Activated naive CD4-positive, alpha-beta T cell treated with anti-CD3 and anti-CD28 coated beads, Interleukin-2, amount 50 U/mL, for 24 hours (primary cell): ENCODE data around the gene ST3GAL3.
A peak's percentile ranks its signal among the peaks of the same experiment; 100 is the strongest.

ENCODE experiments used
- H3K27ac Mint-ChIP-seq: one replicate; pipeline ENCODE4 v1.8.0; 2021; ENCODE audit warnings: mild to moderate bottlenecking, mixed read lengths
- H3K27me3 Mint-ChIP-seq: one replicate; pipeline ENCODE4 v1.8.0; 2021; ENCODE audit warnings: mixed read lengths
- H3K36me3 Mint-ChIP-seq: one replicate; pipeline ENCODE4 v1.8.0; 2021; ENCODE audit warnings: mixed read lengths
- H3K4me1 Mint-ChIP-seq: one replicate; pipeline ENCODE4 v1.8.0; 2021; ENCODE audit warnings: mixed read lengths
- H3K4me3 Mint-ChIP-seq: one replicate; pipeline ENCODE4 v1.8.0; 2021; ENCODE audit warnings: mild to moderate bottlenecking, mixed read lengths
- H3K9me3 Mint-ChIP-seq: one replicate; pipeline ENCODE4 v1.8.0; 2021; ENCODE audit warnings: mixed read lengths

Gene ST3GAL3, protein sequence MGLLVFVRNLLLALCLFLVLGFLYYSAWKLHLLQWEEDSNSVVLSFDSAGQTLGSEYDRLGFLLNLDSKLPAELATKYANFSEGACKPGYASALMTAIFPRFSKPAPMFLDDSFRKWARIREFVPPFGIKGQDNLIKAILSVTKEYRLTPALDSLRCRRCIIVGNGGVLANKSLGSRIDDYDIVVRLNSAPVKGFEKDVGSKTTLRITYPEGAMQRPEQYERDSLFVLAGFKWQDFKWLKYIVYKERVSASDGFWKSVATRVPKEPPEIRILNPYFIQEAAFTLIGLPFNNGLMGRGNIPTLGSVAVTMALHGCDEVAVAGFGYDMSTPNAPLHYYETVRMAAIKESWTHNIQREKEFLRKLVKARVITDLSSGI

DNA sequence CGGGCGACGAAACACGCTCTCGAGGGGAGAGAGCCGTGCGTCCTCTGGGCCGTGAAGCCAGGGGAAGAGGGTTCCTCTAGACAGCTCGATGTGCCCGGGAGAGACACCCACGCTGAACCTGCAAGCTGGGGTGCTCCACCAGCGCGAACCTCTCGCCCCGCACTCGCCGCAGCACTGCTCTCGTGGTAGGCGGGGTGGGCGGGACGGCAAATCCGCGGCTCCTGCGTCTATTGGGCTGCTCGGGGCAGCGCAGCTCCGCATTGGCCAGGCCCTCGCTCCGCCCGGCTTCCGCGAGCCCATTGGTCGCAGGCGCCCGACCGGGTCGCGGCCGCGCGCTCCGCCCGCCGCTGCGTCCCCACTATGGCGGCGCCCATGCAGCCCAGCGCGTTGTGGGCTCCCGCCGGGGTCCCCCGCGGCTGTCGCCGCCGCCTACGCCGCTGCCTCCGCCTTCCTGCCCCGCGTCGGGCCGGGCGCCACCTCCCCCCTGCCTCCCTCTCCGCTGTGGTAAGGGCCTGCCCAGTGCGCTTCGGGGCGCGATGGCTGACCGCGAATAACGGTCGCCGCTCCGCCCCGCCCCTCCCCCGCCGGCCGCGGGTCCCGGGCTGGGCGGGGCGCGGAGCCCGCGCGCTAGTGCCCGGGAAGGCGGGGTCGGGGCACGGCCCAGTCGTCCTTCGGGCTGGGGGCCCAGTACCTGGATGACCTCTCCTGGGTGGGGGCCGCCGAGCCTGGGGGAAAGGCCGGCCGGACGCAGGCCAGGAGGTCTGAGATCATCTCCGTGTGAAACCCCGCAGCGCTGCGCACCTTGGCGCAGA lies at the start of gene ST3GAL3:
TSS of gene ST3GAL3 (plus strand) at position 347 of the 812 bp plus-strand sequence. CDS start 28,727 bp downstream, outside the sequence.
- Mint-ChIP-seq H3K4me3 (peak within 1 kb of the TSS; percentile 93), H3K27ac (peak within 1 kb of the TSS; percentile 85), H3K36me3 (peaks cover 9% of the 10 kb centered on the region), H3K4me1 (peaks cover 34% of the 10 kb centered on the region), H3K9me3 (no peaks in the 10 kb centered on the region), H3K27me3 (no peaks in the 10 kb centered on the region)

- no peak overlapping the region for H3K27ac Mint-ChIP-seq
- H3K4me3 Mint-ChIP-seq = no peak overlapping the region
- no peaks in the 10 kb centered on the region for H3K27me3 Mint-ChIP-seq
- peaks cover 11% of the 10 kb centered on the region for H3K4me1 Mint-ChIP-seq
- peaks cover 15% of the 10 kb centered on the region for H3K36me3 Mint-ChIP-seq
- H3K9me3 Mint-ChIP-seq = no peaks in the 10 kb centered on the region
Measured at GRCh38 chr1:43659212-43660166, 47.8 kb upstream of the ST3GAL3 start.

DNA sequence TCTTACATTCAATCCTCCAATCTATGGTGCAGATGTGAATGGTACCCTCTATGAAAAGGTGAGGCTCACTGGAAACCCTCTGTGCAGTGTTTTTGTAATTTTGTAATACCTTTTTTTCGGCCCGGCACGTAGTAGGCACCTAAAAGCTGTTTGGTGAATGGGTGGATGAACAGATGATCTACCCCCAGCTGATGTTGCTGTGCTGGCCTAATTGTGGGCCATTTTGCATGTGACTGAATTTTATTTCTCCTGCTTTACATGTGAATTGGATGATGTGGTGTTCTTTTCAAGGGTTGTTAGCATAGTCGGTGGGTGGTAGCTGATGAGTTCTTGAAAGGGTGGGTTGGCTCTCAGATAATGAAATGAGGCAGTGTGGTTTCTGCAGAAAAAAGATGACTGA lies 47.0 kb upstream of the ST3GAL3 start:
- H3K27ac Mint-ChIP-seq = no peak overlapping the region
- no peaks in the 10 kb centered on the region for H3K27me3 Mint-ChIP-seq
- peaks cover 13% of the 10 kb centered on the region for H3K4me1 Mint-ChIP-seq
- peaks cover 18% of the 10 kb centered on the region for H3K36me3 Mint-ChIP-seq
- no peak overlapping the region for H3K4me3 Mint-ChIP-seq
- H3K9me3 Mint-ChIP-seq = no peaks in the 10 kb centered on the region

DNA sequence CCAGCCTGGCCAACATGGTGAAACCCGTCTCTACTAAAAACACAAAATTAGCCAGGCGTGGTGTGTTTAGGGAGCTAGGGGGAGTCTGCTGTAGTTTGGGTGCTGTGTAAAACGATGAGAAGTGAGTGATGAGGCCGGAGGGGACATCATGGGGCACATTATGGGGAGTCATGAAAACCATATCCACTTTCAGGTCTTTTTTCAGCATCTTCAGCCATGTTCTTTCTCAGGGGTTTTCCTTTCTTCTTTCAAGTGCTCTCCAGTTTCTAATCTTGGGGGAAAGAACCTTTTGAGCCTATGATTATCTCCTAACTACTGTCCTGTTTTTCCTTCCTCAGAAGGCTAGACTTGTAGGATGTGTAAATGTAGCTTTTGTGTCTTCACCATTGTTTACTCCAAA lies 43.0 kb upstream of the ST3GAL3 start:
- Mint-ChIP-seq H3K27me3 (no peaks in the 10 kb centered on the region), H3K9me3 (no peaks in the 10 kb centered on the region), H3K4me3 (no peak overlapping the region), H3K4me1 (peaks cover 16% of the 10 kb centered on the region), H3K36me3 (peaks cover 29% of the 10 kb centered on the region), H3K27ac (no peak overlapping the region)

GRCh38 chr1:43666608-43667007 lies 40.7 kb upstream of the ST3GAL3 start:
- Mint-ChIP-seq H3K9me3 (no peaks in the 10 kb centered on the region), H3K27ac (no peak overlapping the region), H3K27me3 (no peaks in the 10 kb centered on the region), H3K4me1 (peaks cover 12% of the 10 kb centered on the region), H3K4me3 (no peak overlapping the region), H3K36me3 (peaks cover 26% of the 10 kb centered on the region)

DNA sequence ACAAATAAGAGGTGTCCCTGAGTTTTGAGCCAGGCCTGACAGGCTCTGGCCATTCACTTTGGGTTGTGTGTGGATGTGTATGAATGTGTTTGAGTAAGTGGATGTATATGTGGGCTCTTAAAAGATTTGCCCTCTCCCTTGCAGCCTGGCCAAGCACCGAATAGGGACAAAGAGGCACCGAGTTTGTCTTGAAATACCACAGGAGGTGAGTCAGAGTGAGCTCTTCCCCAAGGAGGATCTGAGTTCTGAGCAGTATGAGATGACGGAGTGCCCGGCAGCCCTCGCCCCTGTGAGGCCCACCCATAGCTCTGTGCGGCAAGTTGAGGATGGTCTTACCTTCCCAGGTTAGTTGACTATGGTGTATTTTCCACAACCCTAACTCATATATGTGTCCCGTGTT lies 38.4 kb upstream of the ST3GAL3 start:
- Mint-ChIP-seq H3K4me1 (peaks cover 8% of the 10 kb centered on the region), H3K27me3 (no peaks in the 10 kb centered on the region), H3K4me3 (no peak overlapping the region), H3K9me3 (no peaks in the 10 kb centered on the region), H3K36me3 (peaks cover 30% of the 10 kb centered on the region), H3K27ac (no peak overlapping the region)

GRCh38 chr1:43669878-43670277 lies 37.5 kb upstream of the ST3GAL3 start:
- peaks cover 26% of the 10 kb centered on the region for H3K36me3 Mint-ChIP-seq
- H3K27me3 Mint-ChIP-seq = no peaks in the 10 kb centered on the region
- peaks cover 4% of the 10 kb centered on the region for H3K4me1 Mint-ChIP-seq
- no peak overlapping the region for H3K27ac Mint-ChIP-seq
- no peaks in the 10 kb centered on the region for H3K9me3 Mint-ChIP-seq
- H3K4me3 Mint-ChIP-seq = no peak overlapping the region

- H3K9me3 Mint-ChIP-seq = no peaks in the 10 kb centered on the region
- no peak overlapping the region for H3K4me3 Mint-ChIP-seq
- H3K27ac Mint-ChIP-seq = no peak overlapping the region
- H3K27me3 Mint-ChIP-seq = no peaks in the 10 kb centered on the region
- H3K4me1 Mint-ChIP-seq = peaks cover 8% of the 10 kb centered on the region
- H3K36me3 Mint-ChIP-seq = peaks cover 29% of the 10 kb centered on the region
Measured at GRCh38 chr1:43671193-43671592, 36.1 kb upstream of the ST3GAL3 start.

- H3K9me3 Mint-ChIP-seq = no peaks in the 10 kb centered on the region
- H3K4me3 Mint-ChIP-seq = no peak overlapping the region
- no peak overlapping the region for H3K27ac Mint-ChIP-seq
- H3K27me3 Mint-ChIP-seq = no peaks in the 10 kb centered on the region
- peaks cover 29% of the 10 kb centered on the region for H3K36me3 Mint-ChIP-seq
- peaks cover 8% of the 10 kb centered on the region for H3K4me1 Mint-ChIP-seq
Measured at GRCh38 chr1:43671626-43672330, 35.6 kb upstream of the ST3GAL3 start.

GRCh38 chr1:43673261-43673660 lies 34.1 kb upstream of the ST3GAL3 start:
- no peaks in the 10 kb centered on the region for H3K27me3 Mint-ChIP-seq
- H3K36me3 Mint-ChIP-seq = peaks cover 26% of the 10 kb centered on the region
- no peak overlapping the region for H3K27ac Mint-ChIP-seq
- no peaks in the 10 kb centered on the region for H3K9me3 Mint-ChIP-seq
- H3K4me3 Mint-ChIP-seq = no peak overlapping the region
- H3K4me1 Mint-ChIP-seq = peaks cover 18% of the 10 kb centered on the region

- no peaks in the 10 kb centered on the region for H3K27me3 Mint-ChIP-seq
- H3K27ac Mint-ChIP-seq = no peak overlapping the region
- H3K4me1 Mint-ChIP-seq = peaks cover 15% of the 10 kb centered on the region
- peaks cover 10% of the 10 kb centered on the region for H3K36me3 Mint-ChIP-seq
- no peaks in the 10 kb centered on the region for H3K9me3 Mint-ChIP-seq
- H3K4me3 Mint-ChIP-seq = no peak overlapping the region
Measured at GRCh38 chr1:43678940-43679339, 28.4 kb upstream of the ST3GAL3 start.

DNA sequence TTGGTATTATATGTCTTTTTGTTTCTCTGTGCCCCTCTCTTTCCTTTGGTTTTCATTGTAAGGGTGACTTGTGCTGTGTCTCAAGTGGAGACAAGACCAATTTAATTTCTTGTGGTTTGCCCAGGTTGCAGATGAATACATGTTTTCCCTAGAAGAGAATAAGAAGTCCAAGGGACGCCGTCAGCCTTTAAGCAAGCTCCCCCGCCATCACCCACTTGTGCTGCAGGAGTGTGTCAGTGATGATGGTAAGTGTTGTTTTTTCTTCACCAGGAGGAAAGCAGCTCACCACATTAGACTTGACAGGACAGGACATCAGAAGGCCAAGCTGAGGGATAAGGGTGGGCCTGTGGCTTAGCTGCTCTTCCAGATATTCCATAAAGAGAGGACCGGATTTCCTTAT lies 23.8 kb upstream of the ST3GAL3 start:
- Mint-ChIP-seq H3K4me3 (no peak overlapping the region), H3K4me1 (no peaks in the 10 kb centered on the region), H3K36me3 (peaks cover 17% of the 10 kb centered on the region), H3K27me3 (no peaks in the 10 kb centered on the region), H3K27ac (no peak overlapping the region), H3K9me3 (no peaks in the 10 kb centered on the region)

DNA sequence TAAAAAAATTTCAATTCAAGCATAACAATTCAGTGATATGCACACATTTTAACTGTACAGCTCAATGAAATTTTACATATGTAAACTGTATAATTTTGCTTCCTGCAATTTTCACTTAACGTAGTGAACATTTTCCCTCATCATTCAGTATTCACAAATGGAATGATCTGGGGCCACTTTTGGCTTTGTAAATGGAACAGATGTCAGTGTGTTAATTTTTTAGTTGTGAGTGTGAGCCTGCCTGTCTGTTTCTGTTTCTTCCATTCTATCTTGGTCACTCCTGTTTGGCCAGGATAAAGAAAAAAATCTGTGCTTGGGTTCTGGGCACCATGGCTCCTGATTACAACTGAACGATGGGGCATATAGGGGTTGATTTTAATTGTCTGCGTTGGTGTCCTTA lies 20.5 kb upstream of the ST3GAL3 start:
- Mint-ChIP-seq H3K27me3 (no peaks in the 10 kb centered on the region), H3K27ac (peak overlapping the region; percentile 23), H3K36me3 (peaks cover 18% of the 10 kb centered on the region), H3K9me3 (no peaks in the 10 kb centered on the region), H3K4me1 (no peaks in the 10 kb centered on the region), H3K4me3 (no peak overlapping the region)

- Mint-ChIP-seq H3K4me1 (no peaks in the 10 kb centered on the region), H3K27me3 (no peaks in the 10 kb centered on the region), H3K36me3 (peaks cover 23% of the 10 kb centered on the region), H3K9me3 (no peaks in the 10 kb centered on the region), H3K4me3 (no peak overlapping the region), H3K27ac (no peak overlapping the region)
Measured at GRCh38 chr1:43687301-43688108, 19.8 kb upstream of the ST3GAL3 start.
